Prostate gland (tissue), 2 donors: ENCODE measurements around the gene NLRC5.

Experiments used
- POLR2A ChIP-seq: fragments of 450-650 bp; IDR thresholded peaks from one replicate; pipeline ENCODE4 v1.6.1; 2016; ENCODE audit warnings: antibody characterized with exemption, mild to moderate bottlenecking
- POLR2AphosphoS5 ChIP-seq: sonication (generic); formaldehyde crosslinking; IDR thresholded peaks from one replicate; pipeline ENCODE4 v1.6.1; 2017; ENCODE audit warnings: antibody characterized with exemption
- TF ChIP-seq, protein P1 (sequence below), 4 experiments: fragments of 200-600 bp in 2 of 4; fragments of 450-650 bp in 2 of 4; sonication (generic) in 2 of 4; IDR thresholded peaks; 1 replicate in 3 of 4; 2 replicates in 1 of 4; pipeline ENCODE4 v1.5.1; 2016 to 2019; ENCODE audit warnings: antibody characterized with exemption in 4 of 4, mild to moderate bottlenecking in 2 of 4, moderate library complexity in 2 of 4

DNA sequence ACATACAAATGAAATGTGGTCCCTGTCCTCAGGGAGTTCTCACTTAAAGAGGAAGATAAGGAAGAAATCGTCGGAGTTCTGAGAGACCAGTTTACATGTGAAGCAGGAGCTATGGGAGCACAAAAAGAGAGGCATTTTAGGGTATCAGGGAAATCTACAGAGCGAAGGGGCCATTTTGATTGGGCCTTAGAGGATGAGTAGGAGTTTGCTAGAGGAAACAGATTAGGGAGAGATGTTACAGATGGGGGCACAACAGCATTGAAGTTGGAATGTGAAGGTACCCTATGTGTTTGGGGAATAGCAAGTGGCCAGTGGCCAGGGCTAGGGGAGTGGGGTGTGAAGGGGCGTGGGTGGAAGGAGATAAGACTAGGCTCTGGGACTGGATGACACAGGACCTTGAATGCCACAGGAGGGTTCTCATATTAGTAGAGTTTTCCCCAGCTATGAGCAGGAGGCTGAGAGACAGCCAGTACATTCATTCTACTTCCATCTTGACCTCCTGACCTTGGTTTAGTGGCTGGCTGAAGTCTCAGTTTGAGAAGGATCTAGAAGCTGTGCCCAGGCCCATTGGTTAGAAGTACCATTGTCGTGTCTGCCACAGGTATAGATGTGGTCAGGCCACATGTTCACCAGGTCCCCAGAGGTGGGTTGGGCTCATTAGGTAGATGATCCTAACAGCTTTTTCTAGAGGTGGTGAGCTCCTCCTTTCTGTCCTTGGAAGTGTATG is 137.8 kb downstream of the NLRC5 start:
- TF ChIP-seq, protein P1, sequence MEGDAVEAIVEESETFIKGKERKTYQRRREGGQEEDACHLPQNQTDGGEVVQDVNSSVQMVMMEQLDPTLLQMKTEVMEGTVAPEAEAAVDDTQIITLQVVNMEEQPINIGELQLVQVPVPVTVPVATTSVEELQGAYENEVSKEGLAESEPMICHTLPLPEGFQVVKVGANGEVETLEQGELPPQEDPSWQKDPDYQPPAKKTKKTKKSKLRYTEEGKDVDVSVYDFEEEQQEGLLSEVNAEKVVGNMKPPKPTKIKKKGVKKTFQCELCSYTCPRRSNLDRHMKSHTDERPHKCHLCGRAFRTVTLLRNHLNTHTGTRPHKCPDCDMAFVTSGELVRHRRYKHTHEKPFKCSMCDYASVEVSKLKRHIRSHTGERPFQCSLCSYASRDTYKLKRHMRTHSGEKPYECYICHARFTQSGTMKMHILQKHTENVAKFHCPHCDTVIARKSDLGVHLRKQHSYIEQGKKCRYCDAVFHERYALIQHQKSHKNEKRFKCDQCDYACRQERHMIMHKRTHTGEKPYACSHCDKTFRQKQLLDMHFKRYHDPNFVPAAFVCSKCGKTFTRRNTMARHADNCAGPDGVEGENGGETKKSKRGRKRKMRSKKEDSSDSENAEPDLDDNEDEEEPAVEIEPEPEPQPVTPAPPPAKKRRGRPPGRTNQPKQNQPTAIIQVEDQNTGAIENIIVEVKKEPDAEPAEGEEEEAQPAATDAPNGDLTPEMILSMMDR (IDR thresholded peaks at IDR 0.05), result no peak
- TF ChIP-seq POLR2A (no peak), POLR2AphosphoS5 (no peak)
